Epithelial cell of esophagus (primary cell): ENCODE data around the gene INPP5B.
"Not testable (repeated sequence)": the region's sequence is repeated elsewhere in the genome, so short reads cannot be mapped to it uniquely, and the experiment has no call there.

Source experiments
- DNase-seq: peaks from one replicate; pipeline ENCODE4 v3.0.0; 2010; ENCODE audit warnings: low read depth
- H3K4me3 ChIP-seq: 2 replicates; pipeline ENCODE4 v1.5.1; 2011; ENCODE audit warnings: mild to moderate bottlenecking, low read length, control low read depth
- CTCF ChIP-seq: IDR thresholded peaks from 2 replicates; pipeline ENCODE4 v1.5.1; 2011; ENCODE audit warnings: low read depth, mild to moderate bottlenecking, low read length, control low read depth, inconsistent platforms; ENCODE audit not compliant: insufficient read depth; ENCODE audit errors: missing control alignments

INPP5B gene

GRCh38 chr1:37901191-37901892, 45.5 kb downstream of the INPP5B start:
- no peak for DNase-seq
- no peak for TF ChIP-seq CTCF
- no peak overlapping the region for H3K4me3 ChIP-seq

GRCh38 chr1:37897563-37897962, 49.3 kb downstream of the INPP5B start:
- not testable (repeated sequence) for DNase-seq

GRCh38 chr1:37893673-37894072, 53.2 kb downstream of the INPP5B start:
- no peak for DNase-seq
- H3K4me3 ChIP-seq = no peak overlapping the region
- TF ChIP-seq CTCF = no peak

More at GRCh38 chr1:37897563-37897962, 49.3 kb downstream of the INPP5B start:
- not testable (repeated sequence) for H3K4me3 ChIP-seq

- TF ChIP-seq CTCF = no peak
- H3K4me3 ChIP-seq = no peak overlapping the region
- DNase-seq = peak; percentile 30
These were observed 54.5 kb downstream of the INPP5B start for GRCh38 chr1:37892151-37893047.

- peak; percentile 41 for TF ChIP-seq CTCF
- peak; percentile 66 for DNase-seq
- H3K4me3 ChIP-seq = no peak overlapping the region
These were observed 56.4 kb downstream of the INPP5B start for GRCh38 chr1:37890378-37891014.

GRCh38 chr1:37888022-37888700, 58.7 kb downstream of the INPP5B start:
- H3K4me3 ChIP-seq = no peak overlapping the region
- no peak for TF ChIP-seq CTCF
- no peak for DNase-seq

GRCh38 chr1:37884145-37884544, 62.7 kb downstream of the INPP5B start:
- no peak for DNase-seq
- no peak overlapping the region for H3K4me3 ChIP-seq
- no peak for TF ChIP-seq CTCF
